NCI-H2171 treated with DMSO at 0.1 percent for 48 hours (cell line): ENCODE results near the gene PORCN.
A peak's percentile ranks its signal among the peaks of the same experiment; 100 is the strongest.

Experiments
- DNase-seq: peaks from one replicate; lab custom pipeline; 2025; lab: John Stamatoyannopoulos, UW

The PORCN gene

GRCh38 chrX:48508400-48509244, at the start of gene PORCN:
Gene PORCN, plus strand, starts transcription at chrX:48508992. Its CDS starts 829 bp downstream, at chrX:48509821.
- DNase-seq = peak; percentile 38

GRCh38 chrX:48459483-48459882, 49.3 kb upstream of the PORCN start:
- DNase-seq = no peak

DNA sequence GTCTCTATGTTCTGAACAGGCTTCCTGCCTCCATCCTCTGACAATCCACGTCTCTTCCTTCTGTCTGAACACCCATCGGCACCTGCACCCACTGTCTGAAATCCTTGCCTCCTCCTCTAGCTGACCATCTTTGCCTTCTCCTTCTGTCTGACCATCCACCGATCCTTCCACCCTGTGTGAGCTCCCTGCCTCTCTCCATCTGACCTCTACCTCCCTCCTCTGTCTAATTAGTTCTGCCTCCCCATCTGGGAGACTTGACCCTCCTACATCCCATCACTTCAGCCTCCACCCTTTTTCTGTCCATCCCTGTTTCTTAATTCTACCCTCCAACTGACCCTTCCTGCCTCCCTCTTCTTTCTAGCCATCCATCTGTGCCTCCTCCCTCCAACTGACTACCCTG, 48.8 kb upstream of the PORCN start:
- DNase-seq = no peak

- no peak for DNase-seq
Measured at GRCh38 chrX:48460606-48461005, 48.2 kb upstream of the PORCN start.

- no peak for DNase-seq
Measured at GRCh38 chrX:48461830-48462229, 47.0 kb upstream of the PORCN start.

- DNase-seq = no peak
Measured at GRCh38 chrX:48465336-48465933, 43.4 kb upstream of the PORCN start.

DNA sequence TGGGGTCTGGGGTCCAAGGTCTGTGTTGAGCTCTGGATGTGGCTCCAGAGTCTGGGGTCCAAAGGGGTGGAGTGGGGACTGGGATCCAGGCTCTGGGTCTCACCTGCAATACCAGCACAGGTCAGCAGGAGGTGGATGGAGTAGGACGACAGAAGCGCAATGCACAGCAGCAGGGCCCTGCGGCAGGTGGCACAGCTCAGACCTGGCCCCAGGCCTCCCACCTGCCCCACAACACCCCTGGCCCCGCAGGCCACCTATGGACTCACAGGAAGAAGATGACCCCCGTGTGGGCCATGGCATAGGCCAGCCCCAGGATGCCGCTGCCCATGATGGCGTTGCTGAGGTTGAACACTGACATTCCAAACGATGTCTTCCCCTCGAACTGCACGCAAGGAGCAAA, 42.1 kb upstream of the PORCN start:
- DNase-seq = no peak

DNA sequence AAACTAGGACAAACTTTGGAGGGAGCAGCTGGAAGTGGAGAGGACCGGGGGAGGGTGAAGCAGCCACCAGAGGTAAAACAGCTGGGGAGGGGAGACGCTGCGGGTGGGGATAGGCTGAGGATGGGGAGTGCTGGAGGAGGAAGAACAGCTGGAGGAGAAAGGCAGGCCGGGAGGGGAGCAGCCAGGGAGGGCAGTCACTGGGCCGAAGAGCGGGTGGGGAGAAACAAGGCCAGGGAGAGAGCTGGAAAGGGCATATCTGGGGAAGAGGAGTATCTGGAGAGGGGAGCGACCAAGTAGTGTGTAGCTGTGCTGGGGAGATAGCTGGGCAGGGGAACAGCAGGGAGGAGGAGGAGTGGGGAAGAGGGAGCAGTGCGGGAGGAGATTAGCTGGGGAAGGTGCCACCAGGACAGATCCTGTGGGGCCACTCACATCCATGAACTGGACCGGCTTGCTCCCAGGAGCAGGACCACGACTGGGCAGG, 41.5 kb upstream of the PORCN start:
- no peak for DNase-seq

DNA sequence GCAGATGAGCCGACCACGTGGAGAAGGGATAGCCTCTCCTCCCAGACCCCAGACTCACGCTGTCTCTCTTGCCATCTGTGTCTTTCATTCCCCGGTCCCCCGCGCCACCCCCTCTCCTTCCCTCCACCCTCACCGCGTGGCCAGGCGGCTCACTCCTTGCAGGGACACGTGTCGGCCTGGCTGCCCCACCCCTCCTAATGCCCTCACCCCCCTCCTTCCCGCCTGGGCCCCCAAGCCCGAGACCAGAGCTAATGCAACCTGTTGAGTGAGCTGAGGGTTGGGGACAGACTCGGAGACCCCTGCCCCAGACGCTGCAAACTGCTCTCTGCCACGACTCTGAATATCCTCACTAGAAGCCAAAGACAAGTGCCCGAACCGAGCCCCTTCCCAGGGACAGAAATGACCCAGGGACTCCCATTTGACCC, 40.5 kb upstream of the PORCN start:
- no peak for DNase-seq

DNA sequence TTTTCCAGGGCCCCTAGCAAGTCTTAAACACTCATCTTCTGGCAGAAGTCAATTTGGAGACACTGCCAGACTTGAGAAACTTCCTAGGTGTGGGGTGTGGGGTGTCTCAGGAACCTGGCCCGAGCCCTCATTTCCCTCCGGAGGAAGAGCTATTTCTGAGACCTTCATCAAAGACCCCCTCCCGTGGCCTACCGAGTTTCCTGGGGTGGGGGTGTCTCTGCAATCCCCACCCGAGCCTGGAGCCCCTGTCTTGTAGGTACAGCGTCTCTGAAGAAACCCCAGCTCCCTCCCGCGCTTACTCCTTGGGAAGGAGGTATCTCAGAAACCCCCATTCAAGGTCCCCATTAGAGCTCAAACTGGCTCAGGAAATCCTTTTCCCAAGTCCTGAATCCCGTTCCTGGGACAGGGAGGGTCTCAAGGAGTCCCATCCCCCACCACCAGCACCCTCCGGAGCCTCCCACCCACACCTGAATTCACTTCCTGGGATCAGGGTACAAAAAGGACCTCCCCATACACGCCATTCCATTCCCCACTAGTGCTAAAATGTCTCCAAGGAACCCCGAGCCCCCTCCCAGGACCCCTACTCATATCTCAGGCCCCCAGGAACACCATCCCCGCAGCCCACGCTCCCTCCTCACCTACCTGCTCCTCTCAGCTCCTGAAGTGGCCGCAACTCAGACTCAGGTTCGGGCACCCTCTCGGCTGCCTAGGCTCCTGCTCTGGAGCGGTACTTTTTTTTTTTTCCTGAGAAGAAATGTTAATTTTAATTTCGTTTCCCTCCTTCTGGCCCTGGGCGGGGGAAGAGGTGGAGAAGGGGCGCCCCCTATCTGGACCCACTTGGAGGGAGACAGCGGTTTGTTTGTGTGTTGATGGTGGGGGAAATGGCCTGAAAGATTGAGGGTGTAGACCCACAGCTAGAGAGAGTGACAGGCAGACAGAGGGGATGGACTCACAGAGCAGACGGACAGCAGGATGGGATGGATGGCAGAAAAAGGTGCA, 39.8 kb upstream of the PORCN start:
- DNase-seq = no peak

GRCh38 chrX:48470110-48470832, 38.5 kb upstream of the PORCN start, which contains the start of gene SLC38A5:
Gene SLC38A5, minus strand, starts transcription at chrX:48470260. Its CDS starts 2,336 bp downstream, at chrX:48467924.
- DNase-seq = no peak

- DNase-seq = no peak
Measured at GRCh38 chrX:48470833-48471118, 38.0 kb upstream of the PORCN start.

DNA sequence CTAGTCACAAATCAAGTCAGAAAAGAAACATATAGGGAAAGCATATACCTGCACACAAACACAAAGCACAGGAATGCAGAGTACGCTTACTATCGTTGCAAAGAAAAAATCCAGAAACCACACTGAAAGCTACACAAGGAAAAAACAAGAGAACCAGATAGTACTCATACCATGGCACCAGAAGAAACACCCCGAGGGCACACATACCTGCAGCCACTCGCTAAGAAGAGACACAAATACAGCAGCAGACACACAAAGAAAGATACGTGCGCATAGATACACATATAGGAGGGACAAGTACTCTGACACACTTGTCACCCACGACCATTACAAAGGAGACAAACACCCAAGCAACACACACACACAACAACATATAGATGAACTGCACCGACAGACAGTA, 37.3 kb upstream of the PORCN start:
- no peak for DNase-seq

- DNase-seq = peak; percentile 81
Measured at GRCh38 chrX:48472225-48472624, 36.6 kb upstream of the PORCN start.

DNA sequence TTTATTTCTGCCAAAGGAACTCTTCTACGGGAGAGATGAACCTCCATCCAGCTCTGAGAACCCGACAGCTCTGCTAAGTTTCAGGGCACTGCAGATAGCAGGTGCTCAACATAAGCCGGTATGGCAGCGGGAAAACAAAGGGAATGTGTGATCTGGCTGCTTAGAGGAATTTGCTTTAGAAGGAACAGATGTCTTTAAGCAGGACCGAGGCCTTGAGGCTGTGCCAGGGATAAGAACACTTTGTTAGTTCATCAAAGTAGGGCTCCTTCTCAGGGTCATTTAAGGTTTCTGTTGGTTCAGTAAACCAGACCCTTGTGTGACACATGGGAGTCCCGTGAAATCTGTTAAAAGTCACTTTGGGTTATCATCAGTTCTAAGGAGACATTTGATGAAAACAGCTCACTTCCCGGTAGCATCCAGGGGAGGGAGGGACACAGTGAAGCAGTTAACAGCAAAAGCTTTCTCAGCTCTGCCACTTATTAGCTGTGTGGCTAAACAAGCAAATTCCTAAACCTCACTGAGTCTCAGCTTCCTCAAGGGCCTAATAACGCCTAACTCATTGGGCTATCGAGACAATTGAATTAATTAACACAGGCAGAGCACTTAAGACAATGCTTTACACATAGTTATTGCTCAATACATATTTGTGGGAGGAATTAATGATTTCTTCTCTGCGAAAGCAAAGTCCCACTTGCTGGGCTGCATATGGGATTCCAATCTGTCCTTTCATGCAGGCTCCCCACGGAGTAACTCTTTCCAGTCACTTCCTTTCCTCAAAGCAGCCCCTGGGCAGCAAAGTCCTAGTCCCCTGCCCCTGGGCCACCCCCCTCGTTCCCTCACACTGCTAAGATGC, 35.7 kb upstream of the PORCN start:
- DNase-seq = peak; percentile 75

GRCh38 chrX:48473704-48473990, 35.1 kb upstream of the PORCN start:
- DNase-seq = no peak

DNA sequence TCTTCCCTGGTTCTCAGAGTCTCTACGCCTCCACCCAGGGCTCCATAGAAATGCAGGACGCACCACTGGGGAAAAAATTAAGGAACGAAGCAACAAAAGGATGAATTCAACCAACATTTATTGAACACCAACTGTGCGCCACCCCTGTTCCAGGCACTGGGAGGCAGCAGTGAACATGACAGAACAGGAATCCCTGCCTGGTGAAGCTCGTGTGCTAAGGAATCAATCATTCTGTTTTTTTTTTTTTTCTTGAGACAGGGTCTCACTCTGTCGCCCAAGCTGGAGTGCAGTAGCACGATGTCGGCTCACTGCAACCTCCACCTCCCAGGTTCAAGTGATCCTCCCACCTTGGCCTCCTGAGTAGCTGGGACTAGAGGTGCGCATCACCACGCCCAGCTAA, 34.7 kb upstream of the PORCN start:
- DNase-seq = no peak

- no peak for DNase-seq
Measured at GRCh38 chrX:48474581-48474980, 34.2 kb upstream of the PORCN start.

DNA sequence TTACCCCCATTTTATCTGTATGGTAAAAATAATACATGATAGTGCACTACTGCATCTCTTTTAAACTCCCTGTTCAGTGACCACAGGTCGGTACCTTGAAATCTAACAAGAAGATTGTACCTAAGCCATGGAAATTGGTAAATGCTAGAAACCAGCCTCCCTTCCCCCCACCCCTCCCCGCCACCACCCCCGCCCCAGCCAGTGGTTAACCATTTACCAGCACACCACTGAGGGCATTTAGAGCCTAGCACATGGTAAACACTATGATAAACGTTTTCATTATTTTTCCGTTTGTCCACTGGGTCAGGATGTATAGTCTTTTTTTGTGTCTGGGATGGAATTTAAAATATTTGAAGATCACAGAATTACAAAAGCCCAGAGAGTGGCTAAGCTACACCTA, 33.5 kb upstream of the PORCN start:
- no peak for DNase-seq

- DNase-seq = peak; percentile 90
Measured at GRCh38 chrX:48475774-48476577, 32.8 kb upstream of the PORCN start, which contains the start of gene FTSJ1. Gene FTSJ1, plus strand, starts transcription at chrX:48476199. Its CDS starts 1,849 bp downstream, at chrX:48478048.
